ENCODE results near the gene PARD6G.
"Not testable (repeated sequence)": the region's sequence is repeated elsewhere in the genome, so short reads cannot be mapped to it uniquely, and the experiment has no call there.

PARD6G gene

DNA sequence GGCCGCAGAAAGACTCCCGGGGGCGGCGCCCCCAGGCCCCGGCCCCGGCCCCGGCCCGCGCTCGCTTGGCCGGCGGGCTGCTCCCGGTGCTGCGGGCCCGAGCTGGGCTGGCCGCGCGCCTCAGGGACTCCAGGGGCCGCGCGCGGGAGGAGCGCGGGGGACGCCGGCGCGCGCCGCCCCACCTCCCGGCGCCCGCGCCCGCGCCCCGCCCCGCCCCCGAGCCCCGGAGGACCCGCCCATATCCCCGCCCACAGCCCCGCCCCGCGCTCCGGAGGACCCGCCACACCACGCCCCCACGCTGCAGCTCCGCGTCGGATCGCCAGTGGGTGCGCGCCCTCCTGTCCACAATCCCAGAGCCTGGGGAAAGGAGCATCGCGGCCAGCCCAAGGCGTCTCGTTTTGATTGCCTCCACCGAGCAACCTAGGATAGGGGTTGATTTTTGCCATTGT, at the start of gene PARD6G:
PARD6G (minus strand) TSS at position 122 of the 449 bp plus-strand sequence. CDS start 166 bp downstream, outside the sequence.
- DNase-seq: peak; percentile 3

DNA sequence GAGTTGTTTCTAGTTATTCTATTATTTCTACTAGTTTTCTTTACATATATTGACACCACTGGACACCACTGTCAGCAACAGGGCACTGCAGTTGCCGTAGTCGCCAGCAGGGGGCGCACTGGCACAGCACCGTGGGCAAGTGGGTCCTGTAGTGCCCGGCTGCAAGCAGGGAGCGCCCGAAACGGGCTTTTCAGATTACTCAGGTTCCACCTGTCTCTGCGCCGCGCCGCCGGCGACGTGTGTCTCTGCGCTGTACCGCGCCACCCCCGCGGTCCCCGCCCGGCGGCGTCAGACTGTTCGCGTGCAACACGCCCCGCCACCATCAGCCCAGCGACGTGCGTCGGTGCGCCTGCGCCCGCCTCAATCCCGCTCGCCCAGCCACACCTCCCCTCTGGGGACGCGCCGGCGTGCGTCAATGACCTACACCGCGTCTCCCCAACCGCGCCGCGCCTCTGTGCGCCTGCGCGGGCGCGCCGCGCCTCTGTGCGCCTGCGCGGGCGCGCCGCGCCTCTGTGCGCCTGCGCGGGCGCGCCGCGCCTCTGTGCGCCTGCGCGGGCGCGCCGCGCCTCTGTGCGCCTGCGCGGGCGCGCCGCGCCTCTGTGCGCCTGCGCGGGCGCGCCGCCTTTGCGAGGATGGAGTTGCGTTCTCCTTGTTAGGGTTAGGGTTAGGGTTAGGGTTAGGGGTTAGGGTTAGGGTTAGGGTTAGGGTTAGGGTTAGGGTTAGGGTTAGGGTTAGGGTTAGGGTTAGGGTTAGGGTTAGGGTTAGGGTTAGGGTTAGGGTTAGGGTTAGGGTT, 15.1 kb upstream of the PARD6G start:
- not testable (repeated sequence) for DNase-seq

DNA sequence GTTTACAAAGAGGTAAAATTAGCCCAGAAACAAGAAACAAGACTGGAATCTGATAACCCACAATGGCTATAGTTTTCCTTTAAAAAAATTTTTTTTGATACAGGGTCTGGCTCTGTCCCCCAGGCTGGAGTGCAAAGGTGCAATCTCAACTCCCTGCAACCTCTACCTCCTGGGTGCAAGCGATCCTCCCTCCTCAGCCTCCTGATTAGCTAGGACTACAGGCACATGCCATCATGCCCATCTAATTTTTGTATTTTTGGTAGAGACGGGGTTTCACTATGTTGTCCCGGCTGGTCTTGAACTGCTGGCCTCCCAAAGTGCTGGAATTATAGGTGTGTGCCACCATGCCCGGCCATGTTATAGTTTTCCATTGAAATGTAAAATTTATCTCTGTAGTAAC, 12.3 kb upstream of the PARD6G start:
- no peak for DNase-seq

DNA sequence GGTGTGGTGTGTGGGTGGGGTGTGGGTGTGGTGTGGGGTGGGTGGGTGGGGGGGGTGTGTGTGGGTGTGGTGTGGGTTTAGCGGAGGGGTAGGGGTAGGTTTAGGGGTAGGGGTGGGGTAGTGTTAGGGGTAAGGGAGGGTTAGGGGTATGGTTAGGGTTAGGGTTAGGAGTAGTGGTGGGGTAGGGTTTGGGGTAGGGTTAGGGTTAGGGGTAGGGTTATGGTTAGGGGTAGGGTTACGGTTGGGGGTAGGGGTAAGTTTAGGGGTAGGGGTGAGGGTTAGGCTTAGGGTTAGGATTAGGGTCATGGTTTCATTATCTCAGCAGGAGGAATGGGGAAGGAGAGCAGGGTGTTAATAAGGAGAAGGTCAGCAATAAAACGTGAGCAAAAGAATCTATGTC, 11.3 kb upstream of the PARD6G start:
- DNase-seq: no peak

- not testable (repeated sequence) for DNase-seq
These were observed 10.5 kb upstream of the PARD6G start for GRCh38 chr18:80257579-80258543.

- no peak for DNase-seq
These were observed 7.7 kb upstream of the PARD6G start for GRCh38 chr18:80254971-80255500.

GRCh38 chr18:80253871-80254492, 6.7 kb upstream of the PARD6G start:
- DNase-seq: no peak

GRCh38 chr18:80253236-80253635, 5.9 kb upstream of the PARD6G start:
- no peak for DNase-seq

GRCh38 chr18:80252136-80252535, 4.8 kb upstream of the PARD6G start:
- DNase-seq: no peak

GRCh38 chr18:80251700-80252099, 4.4 kb upstream of the PARD6G start:
- DNase-seq: no peak

DNA sequence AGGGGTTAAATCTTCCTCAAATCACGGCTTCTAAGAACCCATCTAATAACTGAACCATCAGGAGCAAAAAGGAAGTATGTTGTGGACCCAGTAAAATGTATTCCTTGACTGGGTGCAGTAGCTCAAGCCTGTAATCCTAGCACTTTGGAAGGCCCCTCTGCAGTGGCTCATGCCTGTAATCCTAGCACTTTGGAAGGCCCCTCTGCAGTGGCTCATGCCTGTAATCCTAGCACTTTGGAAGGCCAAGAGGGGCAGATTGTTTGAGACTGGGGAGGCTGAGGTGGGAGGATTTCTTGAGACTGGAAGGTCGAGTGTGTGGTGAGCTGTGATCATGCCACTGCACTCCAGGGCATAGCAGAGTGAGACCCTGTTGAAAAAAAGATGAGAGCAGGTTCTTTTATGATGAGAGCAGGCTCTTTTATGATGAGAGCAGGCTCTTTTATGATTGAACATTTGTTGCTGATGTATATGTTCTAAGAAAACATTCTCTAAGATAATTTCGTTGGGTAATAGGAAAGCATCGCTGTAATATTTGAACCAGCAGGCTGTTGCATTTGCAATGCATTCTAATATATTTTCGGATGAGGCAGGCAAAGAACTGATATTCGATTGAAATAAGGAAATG, 3.5 kb upstream of the PARD6G start:
- no peak for DNase-seq

DNA sequence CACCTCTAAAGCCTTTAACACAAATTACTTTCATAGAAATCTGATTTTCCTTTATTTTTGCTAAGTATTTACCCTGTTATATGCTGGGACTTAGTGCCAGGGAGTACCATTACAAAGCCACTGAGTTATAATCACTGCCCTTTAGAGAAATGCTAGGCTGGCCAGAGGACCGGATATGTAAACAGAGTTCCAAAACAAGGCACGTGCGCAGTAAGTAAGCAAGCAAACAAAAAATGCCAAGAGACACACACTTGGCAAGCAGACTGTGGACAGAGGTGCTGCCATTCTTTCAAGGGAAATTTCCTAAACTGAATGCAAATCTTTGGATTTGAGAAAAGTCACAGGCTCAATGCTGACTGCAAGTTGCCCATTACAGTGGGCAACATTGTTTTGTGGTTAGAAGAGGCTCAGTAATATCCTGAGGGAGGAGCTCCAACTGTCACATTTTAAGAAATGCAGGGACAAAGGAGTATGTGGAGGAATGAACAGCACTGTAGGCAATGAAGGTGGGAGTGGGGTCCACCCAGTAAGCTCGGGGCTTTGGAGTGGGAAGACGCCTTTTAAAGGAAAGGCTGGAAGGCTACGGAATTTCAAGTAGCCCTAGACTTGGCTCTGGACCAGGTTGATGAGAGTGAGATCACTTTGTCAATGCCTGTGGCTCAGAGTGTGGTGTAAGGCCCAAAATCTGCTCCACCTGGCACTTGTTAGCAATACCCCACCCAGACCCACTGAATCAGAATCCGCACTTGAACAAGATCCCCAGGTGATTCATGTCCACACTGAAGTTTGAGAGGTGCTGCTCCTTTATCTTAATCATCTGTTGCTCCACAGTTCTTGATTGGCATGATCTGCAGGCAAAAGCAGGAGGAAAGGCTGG, 2.1 kb upstream of the PARD6G start:
- no peak for DNase-seq

- peak; percentile 13 for DNase-seq
These were observed 595 bp downstream of the PARD6G start for GRCh38 chr18:80246445-80247392.

DNA sequence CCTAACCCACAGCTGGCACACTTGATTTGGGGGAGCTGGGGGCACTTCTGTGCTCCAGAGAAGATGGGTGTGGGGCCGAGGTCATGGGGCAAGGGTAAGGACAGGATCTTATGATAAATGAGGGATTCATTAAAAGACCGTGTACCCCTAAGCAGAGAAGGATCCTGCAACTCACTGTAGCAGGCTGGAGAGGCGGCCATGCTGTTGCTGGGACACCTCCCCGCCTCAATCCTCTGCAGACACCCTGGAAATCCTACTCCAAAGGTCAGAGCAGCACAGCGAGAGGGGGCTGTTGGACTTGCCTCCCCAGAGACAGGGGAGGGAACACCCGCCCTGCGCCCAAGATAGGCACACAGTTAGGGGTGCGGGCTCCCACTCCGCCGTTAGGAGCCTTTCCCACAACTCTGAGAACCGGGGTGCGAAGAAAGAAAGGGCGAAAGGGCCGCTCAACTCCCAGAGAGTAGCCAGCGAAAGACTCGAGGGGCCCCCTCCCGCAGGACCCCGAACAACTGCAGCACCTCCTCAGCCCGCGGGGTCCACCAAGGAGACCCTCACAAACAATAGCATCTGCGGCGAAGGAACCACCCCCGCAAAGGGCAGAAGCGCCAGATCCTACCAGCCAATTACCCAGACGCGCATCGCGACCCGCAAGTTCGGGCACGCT, 1.4 kb downstream of the PARD6G start:
- no peak for DNase-seq

- no peak for DNase-seq
These were observed 2.2 kb downstream of the PARD6G start for GRCh38 chr18:80244956-80245730.

DNA sequence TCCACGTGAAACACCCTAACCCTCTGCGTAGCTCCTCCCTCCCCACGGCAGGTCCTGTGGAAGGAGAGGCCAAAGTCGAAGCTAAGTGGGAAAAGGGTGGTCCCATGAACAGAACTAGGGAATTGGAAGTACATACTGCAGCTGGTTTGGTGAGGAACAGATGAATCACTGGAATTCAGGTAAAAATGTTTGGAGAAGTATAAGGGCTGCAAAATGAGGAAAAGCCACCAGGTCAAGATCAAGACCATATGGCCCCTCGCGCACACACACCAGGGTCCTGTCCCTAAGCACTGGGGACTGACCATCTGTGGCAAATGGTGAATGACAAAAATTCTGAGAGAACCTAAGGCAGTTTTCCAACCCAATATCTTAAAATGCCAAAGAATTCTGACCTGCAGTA, 3.1 kb downstream of the PARD6G start:
- no peak for DNase-seq

- no peak for DNase-seq
These were observed 4.1 kb downstream of the PARD6G start for GRCh38 chr18:80243204-80243603.

GRCh38 chr18:80241919-80242777, 5.2 kb downstream of the PARD6G start:
- DNase-seq: no peak

Data from NCI-H526 treated with DMSO at 0.1 percent for 48 hours (cell line).